ENCODE results near the gene LRRC49.
A peak's percentile ranks its signal among the peaks of the same experiment; 100 is the strongest.

GRCh38 chr15:71011503-71012155 is 119.0 kb downstream of the LRRC49 start:
- peak; percentile 51 to 65 for TF ChIP-seq CTCF (IDR thresholded peaks at IDR 0.05)
- TF ChIP-seq EP300 (IDR thresholded peaks at IDR 0.05), result no peak
- TF ChIP-seq POLR2AphosphoS5 (IDR thresholded peaks at IDR 0.05), result no peak
- no peak for TF ChIP-seq POLR2A (IDR thresholded peaks at IDR 0.05)
